ENCODE results near the gene NRAS. TPM values are rescaled to one million over a fixed set of nuclear protein-coding genes. Genes with fewer than 3 reads are reported as not detected.

The NRAS gene
- total and polyA plus RNA-seq, 9 donors, result 8.7 to 21.7 (median 16.4) TPM

DNA sequence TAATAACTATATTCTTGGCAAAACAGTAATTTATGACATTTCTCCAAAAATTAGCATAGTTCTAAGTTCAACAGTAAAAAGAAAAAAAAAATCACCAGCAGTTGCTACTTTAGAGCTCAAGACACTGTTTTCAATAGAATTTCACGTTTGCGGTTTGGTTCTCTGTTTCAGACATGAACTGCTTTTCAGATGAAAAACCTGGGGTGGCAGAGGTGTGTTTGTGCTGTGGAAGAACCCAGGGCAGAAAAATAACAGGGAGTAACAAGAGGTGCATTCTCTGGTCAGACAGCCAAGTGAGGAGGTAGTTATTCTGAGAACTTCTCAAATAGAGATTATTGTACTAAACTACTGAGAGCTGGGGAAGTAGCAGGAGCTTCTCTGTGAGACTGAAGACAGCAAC lies 9.0 kb downstream of the NRAS start:
- no peak overlapping the region for H3K4me3 ChIP-seq
- DNase-seq, result no peak
- no peaks in the 10 kb centered on the region for H3K9me3 ChIP-seq
- no peaks in the 10 kb centered on the region for H3K4me1 ChIP-seq (ENCODE audit: insufficient read depth)
- no peak overlapping the region for H3K27ac ChIP-seq
- intact Hi-C loops (cut with DNase I), result no loop called here
- TF ChIP-seq POLR2A (IDR thresholded peaks at IDR 0.05), result no peak
- no peak for TF ChIP-seq EP300 (IDR thresholded peaks at IDR 0.05)
- TF ChIP-seq, protein P1, sequence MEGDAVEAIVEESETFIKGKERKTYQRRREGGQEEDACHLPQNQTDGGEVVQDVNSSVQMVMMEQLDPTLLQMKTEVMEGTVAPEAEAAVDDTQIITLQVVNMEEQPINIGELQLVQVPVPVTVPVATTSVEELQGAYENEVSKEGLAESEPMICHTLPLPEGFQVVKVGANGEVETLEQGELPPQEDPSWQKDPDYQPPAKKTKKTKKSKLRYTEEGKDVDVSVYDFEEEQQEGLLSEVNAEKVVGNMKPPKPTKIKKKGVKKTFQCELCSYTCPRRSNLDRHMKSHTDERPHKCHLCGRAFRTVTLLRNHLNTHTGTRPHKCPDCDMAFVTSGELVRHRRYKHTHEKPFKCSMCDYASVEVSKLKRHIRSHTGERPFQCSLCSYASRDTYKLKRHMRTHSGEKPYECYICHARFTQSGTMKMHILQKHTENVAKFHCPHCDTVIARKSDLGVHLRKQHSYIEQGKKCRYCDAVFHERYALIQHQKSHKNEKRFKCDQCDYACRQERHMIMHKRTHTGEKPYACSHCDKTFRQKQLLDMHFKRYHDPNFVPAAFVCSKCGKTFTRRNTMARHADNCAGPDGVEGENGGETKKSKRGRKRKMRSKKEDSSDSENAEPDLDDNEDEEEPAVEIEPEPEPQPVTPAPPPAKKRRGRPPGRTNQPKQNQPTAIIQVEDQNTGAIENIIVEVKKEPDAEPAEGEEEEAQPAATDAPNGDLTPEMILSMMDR (IDR thresholded peaks at IDR 0.05), result no peak
- H3K36me3 ChIP-seq, result no peaks in the 10 kb centered on the region
- no peaks in the 10 kb centered on the region for H3K27me3 ChIP-seq
- WGBS, 3 donors, result 79 to 88% (median 85%) methylated on average over 2 of the region's 2 CpGs

DNA sequence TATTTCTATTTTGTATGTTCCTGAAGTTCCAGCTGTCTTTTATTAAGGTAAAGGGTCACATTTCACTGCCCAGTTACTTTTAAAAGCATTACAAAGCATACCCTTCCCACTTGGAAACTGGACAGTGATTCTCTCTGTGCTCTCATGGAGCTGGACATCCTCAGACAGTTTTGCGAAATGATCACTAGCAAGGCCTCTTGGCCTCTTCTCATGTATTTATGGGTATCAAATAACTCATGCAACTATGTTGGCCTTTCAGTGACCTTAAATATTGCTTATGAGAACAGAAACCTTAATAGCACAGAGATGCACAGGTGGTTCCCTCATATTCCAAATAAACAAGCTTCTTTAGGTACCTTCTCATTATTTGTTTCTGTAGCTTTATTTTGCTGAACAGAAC lies 13.3 kb downstream of the NRAS start:
- TF ChIP-seq POLR2A (IDR thresholded peaks at IDR 0.05) (no peak), EP300 (IDR thresholded peaks at IDR 0.05) (no peak)
- TF ChIP-seq, protein P1 (IDR thresholded peaks at IDR 0.05), result no peak
- no peak for DNase-seq
- Histone ChIP-seq H3K4me3 (no peak overlapping the region), H3K27me3 (no peaks in the 10 kb centered on the region), H3K4me1 (ENCODE audit: insufficient read depth) (no peaks in the 10 kb centered on the region), H3K27ac (no peak overlapping the region), H3K36me3 (no peaks in the 10 kb centered on the region), H3K9me3 (no peaks in the 10 kb centered on the region)
- 91 to 93% (median 92%) methylated on average over 1 of the region's 1 CpG for WGBS, 3 donors
- intact Hi-C loops (cut with DNase I), result no loop called here

DNA sequence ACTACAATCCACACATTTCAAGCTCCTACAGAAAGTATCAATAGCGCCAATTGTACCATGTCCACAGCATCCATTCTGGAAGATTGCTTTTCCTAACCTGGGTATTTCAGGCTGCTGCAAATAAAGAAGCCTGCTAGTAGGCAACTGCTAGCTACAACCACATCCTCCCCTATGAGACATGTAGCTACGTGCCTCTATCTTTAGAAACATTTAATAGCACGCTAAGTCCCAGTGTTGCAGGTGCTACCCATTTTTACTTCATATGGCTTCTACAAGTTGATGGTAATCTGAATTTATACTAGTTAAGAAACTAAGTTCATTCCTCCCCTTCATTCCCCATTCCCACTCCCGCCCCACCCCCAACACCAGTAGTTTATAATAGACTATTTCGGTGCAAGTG lies 13.8 kb downstream of the NRAS start:
- no peak for DNase-seq
- Histone ChIP-seq H3K27me3 (no peaks in the 10 kb centered on the region), H3K36me3 (no peaks in the 10 kb centered on the region), H3K4me1 (ENCODE audit: insufficient read depth) (no peaks in the 10 kb centered on the region), H3K9me3 (no peaks in the 10 kb centered on the region), H3K27ac (no peak overlapping the region), H3K4me3 (no peak overlapping the region)
- intact Hi-C loops (cut with DNase I), result no loop called here
- TF ChIP-seq, protein P1 (IDR thresholded peaks at IDR 0.05), result no peak
- no peak for TF ChIP-seq POLR2A (IDR thresholded peaks at IDR 0.05)
- no peak for TF ChIP-seq EP300 (IDR thresholded peaks at IDR 0.05)
- 83 to 90% (median 89%) methylated on average over 5 of the region's 5 CpGs for WGBS, 3 donors

DNA sequence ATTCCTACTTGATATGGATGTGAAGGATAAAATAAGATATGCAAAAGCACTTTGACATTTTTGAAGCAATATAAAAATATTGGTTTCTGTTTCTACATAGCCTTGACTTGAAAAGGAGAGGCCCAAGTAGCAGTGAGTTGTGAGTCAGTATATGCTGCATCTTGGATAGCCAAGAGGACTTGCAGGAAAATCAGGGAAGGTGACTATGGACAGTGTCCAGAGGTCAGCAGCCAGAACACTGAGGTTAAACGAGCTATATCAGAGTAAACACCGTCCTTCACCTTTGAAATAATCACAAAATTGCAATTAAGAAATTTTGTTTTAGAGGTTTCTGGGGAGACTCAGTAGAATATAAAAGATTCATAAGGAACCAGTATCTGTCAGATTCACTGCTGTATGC lies 14.6 kb downstream of the NRAS start:
- no peak for DNase-seq
- TF ChIP-seq, protein P1 (IDR thresholded peaks at IDR 0.05), result no peak
- no peak for TF ChIP-seq POLR2A (IDR thresholded peaks at IDR 0.05)
- no peak overlapping the region for H3K4me3 ChIP-seq
- H3K4me1 ChIP-seq (ENCODE audit: insufficient read depth), result no peaks in the 10 kb centered on the region
- H3K9me3 ChIP-seq, result no peaks in the 10 kb centered on the region
- H3K36me3 ChIP-seq, result no peaks in the 10 kb centered on the region
- WGBS, 3 donors, result 49 to 62% (median 51%) methylated on average over 2 of the region's 2 CpGs
- no peak overlapping the region for H3K27ac ChIP-seq
- intact Hi-C loops (cut with DNase I), result no loop called here
- no peaks in the 10 kb centered on the region for H3K27me3 ChIP-seq

Measured in ovary (tissue), 9 donors.